Endothelial cell of umbilical vein (primary cell): ENCODE data around the gene RTKN. TPM values are rescaled to one million over a fixed set of nuclear protein-coding genes. Genes with fewer than 3 reads are reported as not detected.
A peak's percentile ranks its signal among the peaks of the same experiment; 100 is the strongest.

Source experiments
- BruUV-seq: library from RNA; stranded (reverse); fragments of 400-500 nt; replicated peaks from 2 replicates; lab custom pipeline; 2021; lab: Mats Ljungman, UMichigan
- CTCF ChIA-PET: fragments of 300-600, 350-600 bp; sonication (Branson Sonifier 250); formaldehyde crosslinking; loops from one replicate; lab custom pipeline; 2021; ENCODE audit warnings: antibody characterized with exemption, inconsistent platforms; lab: Charles Lee
- POLR2A ChIA-PET: fragments of 300-600, 350-600 bp; sonication (Branson Sonifier 250); formaldehyde crosslinking; loops from one replicate; lab custom pipeline; 2021; ENCODE audit warnings: antibody characterized with exemption, inconsistent platforms; lab: Charles Lee
- DNase-seq: peaks from one replicate; pipeline ENCODE4 v3.0.0-alpha.2; 2011; ENCODE audit warnings: low read depth, low spot score
- FAIRE-seq: peaks from 2 replicates; lab custom pipeline; 2011; peaks lifted over from hg19 to GRCh38; lab: Jason Lieb, UNC
- H2AFZ ChIP-seq: 2 replicates; pipeline ENCODE4 v1.6.0; 2012; ENCODE audit warnings: low read depth, low read length, control low read depth, inconsistent platforms
- H3K27ac ChIP-seq: 2 replicates; pipeline ENCODE4 v1.5.1; 2011; ENCODE audit warnings: low read depth, mild to moderate bottlenecking, control low read depth, low read length, moderate library complexity; ENCODE audit not compliant: insufficient read depth
- H3K27me3 ChIP-seq, 2 experiments: 2 replicates each; pipeline versions ENCODE4 v1.6.0 to v1.6.1; 2011; ENCODE audit warnings: low read length in 2 of 2, mixed read lengths in 1 of 2; ENCODE audit not compliant: control insufficient read depth in 2 of 2, insufficient read depth in 2 of 2
- H3K36me3 ChIP-seq, 2 experiments: 2 replicates in 1 of 2; 3 replicates in 1 of 2; pipeline ENCODE4 v1.5.1; 2011; ENCODE audit warnings: low read length in 2 of 2, mild to moderate bottlenecking in 1 of 2, moderate library complexity in 1 of 2; ENCODE audit not compliant: control insufficient read depth in 2 of 2, insufficient read depth in 2 of 2; ENCODE audit errors: extremely low read depth in 1 of 2
- H3K4me1 ChIP-seq: 3 replicates; pipeline ENCODE4 v1.5.1; 2011; ENCODE audit warnings: mild to moderate bottlenecking, low read length; ENCODE audit not compliant: control insufficient read depth, insufficient read depth; ENCODE audit errors: extremely low read depth
- H3K4me2 ChIP-seq: 2 replicates; pipeline ENCODE4 v1.6.1; 2011; ENCODE audit warnings: low read length, control low read depth, mixed read lengths; ENCODE audit not compliant: insufficient read depth
- H3K4me3 ChIP-seq, 3 experiments: fragments of 200-600 bp in 1 of 3; sonication (generic), shearing (Covaris generic) in 1 of 3; replicated peaks in 1 of 3; 2 replicates each; pipeline ENCODE4 v1.5.1; 2011 to 2016; ENCODE audit warnings: control low read depth in 3 of 3, low read length in 3 of 3, mild to moderate bottlenecking in 2 of 3, inconsistent platforms in 1 of 3, low read depth in 1 of 3, moderate library complexity in 1 of 3; ENCODE audit not compliant: insufficient read depth in 1 of 3
- H3K79me2 ChIP-seq: 2 replicates; pipeline ENCODE4 v1.6.0; 2012; ENCODE audit warnings: low read length, inconsistent platforms; ENCODE audit not compliant: control insufficient read depth, insufficient read depth
- H3K9ac ChIP-seq: replicated peaks from 2 replicates; pipeline ENCODE3; 2011; ENCODE audit warnings: low read length, control low read depth; ENCODE audit not compliant: insufficient read depth; ENCODE audit errors: extremely low read depth
- H3K9me1 ChIP-seq: replicated peaks from 3 replicates; pipeline ENCODE4 v1.6.0; 2011; ENCODE audit warnings: mild to moderate bottlenecking, low read length; ENCODE audit not compliant: control insufficient read depth, insufficient read depth; ENCODE audit errors: extremely low read depth
- H3K9me3 ChIP-seq: replicated peaks from 2 replicates; pipeline ENCODE4 v1.5.1; 2012; ENCODE audit warnings: low read length, inconsistent platforms; ENCODE audit not compliant: control insufficient read depth, insufficient read depth
- H4K20me1 ChIP-seq: replicated peaks from 2 replicates; pipeline ENCODE3; 2011; ENCODE audit warnings: mild to moderate bottlenecking, low read length; ENCODE audit not compliant: control insufficient read depth, insufficient read depth; ENCODE audit errors: extremely low read depth
- EZH2 ChIP-seq: IDR thresholded peaks from 2 replicates; pipeline ENCODE4 v1.6.1; 2012; ENCODE audit warnings: borderline replicate concordance, low read depth, mild to moderate bottlenecking, moderate library complexity, low read length, inconsistent platforms; ENCODE audit not compliant: severe bottlenecking
- FOS ChIP-seq: IDR thresholded peaks from 2 replicates; pipeline ENCODE4 v1.6.1; 2011; ENCODE audit warnings: mild to moderate bottlenecking, low read length, moderate library complexity, borderline replicate concordance; ENCODE audit not compliant: insufficient read depth
- GATA2 ChIP-seq: IDR thresholded peaks from 2 replicates; pipeline ENCODE4 v1.7.0; 2011; ENCODE audit warnings: low read depth, mild to moderate bottlenecking, moderate library complexity, mixed read lengths, low read length; ENCODE audit not compliant: insufficient read length, insufficient read depth
- JUN ChIP-seq: IDR thresholded peaks from 2 replicates; pipeline ENCODE4 v1.6.1; 2011; ENCODE audit warnings: borderline replicate concordance, low read depth; ENCODE audit not compliant: insufficient read length, insufficient read depth
- MYC ChIP-seq: IDR thresholded peaks from one replicate; pipeline ENCODE4 v1.6.1; 2011; ENCODE audit warnings: mild to moderate bottlenecking, low read depth, low read length
- POLR2A ChIP-seq: IDR thresholded peaks from 2 replicates; pipeline ENCODE4 v1.6.1; 2012; ENCODE audit warnings: low read depth, mild to moderate bottlenecking, control low read depth, low read length
- POLR2AphosphoS5 ChIP-seq: IDR thresholded peaks from 2 replicates; pipeline ENCODE4 v1.6.1; 2012; ENCODE audit warnings: low read depth, mild to moderate bottlenecking, control low read depth, low read length, moderate library complexity; ENCODE audit not compliant: insufficient read depth
- dilution Hi-C: fragments of 300-500 bp; cut with MboI; formaldehyde crosslinking; loops from one replicate; pipeline ENCODE4 v1.15.0; 2019; ENCODE audit warnings: low sequenced_read_pairs; ENCODE audit not compliant: extremely low pct_ligation_motif_present
- intact Hi-C: fragments of 100-400 bp; cut with micrococcal nuclease; formaldehyde crosslinking; loops from one replicate; pipeline ENCODE4 v1.10.0; 2022
- polyA plus RNA-seq, 4 experiments: library from polyadenylated mRNA; depleted of rRNA in 3 of 4; stranded (reverse) in 3 of 4; unstranded in 1 of 4; fragments of >200 nt; gene quantifications; 2 replicates each; pipeline versions ENCODE4 v1.2.1 to v1.2.3, GENCODE V29; 2011 to 2012; ENCODE audit warnings: missing spikeins in 1 of 4
- total RNA-seq: library from RNA; stranded (reverse); gene quantifications from 2 replicates; pipeline ENCODE4 v1.2.3, GENCODE V29; 2021
- TF ChIP-seq, protein P1 (sequence below), 2 donors: IDR thresholded peaks; 1 replicate in 1 of 2; 2 replicates in 1 of 2; pipeline ENCODE4 v1.5.1; 2011; ENCODE audit warnings: low read length in 2 of 2, mild to moderate bottlenecking in 2 of 2, moderate library complexity in 2 of 2, control low read depth in 1 of 2, inconsistent platforms in 1 of 2, low read depth in 1 of 2; ENCODE audit not compliant: insufficient read depth in 1 of 2; ENCODE audit errors: extremely low read depth in 1 of 2
- TF ChIP-seq, protein P2 (sequence below): IDR thresholded peaks from 2 replicates; pipeline ENCODE4 v1.6.1; 2011; ENCODE audit not compliant: insufficient read depth, insufficient read length

The RTKN gene
- total and polyA plus RNA-seq, 2 donors (not counting 3 experiments of a cell fraction or from before 2014, with no cell fraction given): 20.0 to 20.7 TPM

- FAIRE-seq (peak; percentile 4), DNase-seq (peak; percentile 41)
- no TSS peak for BruUV-seq
- ChIA-PET POLR2A (no interaction called here), CTCF (interaction anchor here (1.0 to 3.0 kb wide), 5 partner anchors 8 to 573 kb away, joined by 3 to 22 read pairs (median 3); no protein-coding TSS in a partner anchor)
- no peak overlapping the region for H3K4me2 ChIP-seq
- H2AFZ ChIP-seq: no peak overlapping the region
- TF ChIP-seq FOS: no peak
- TF ChIP-seq, protein P1, sequence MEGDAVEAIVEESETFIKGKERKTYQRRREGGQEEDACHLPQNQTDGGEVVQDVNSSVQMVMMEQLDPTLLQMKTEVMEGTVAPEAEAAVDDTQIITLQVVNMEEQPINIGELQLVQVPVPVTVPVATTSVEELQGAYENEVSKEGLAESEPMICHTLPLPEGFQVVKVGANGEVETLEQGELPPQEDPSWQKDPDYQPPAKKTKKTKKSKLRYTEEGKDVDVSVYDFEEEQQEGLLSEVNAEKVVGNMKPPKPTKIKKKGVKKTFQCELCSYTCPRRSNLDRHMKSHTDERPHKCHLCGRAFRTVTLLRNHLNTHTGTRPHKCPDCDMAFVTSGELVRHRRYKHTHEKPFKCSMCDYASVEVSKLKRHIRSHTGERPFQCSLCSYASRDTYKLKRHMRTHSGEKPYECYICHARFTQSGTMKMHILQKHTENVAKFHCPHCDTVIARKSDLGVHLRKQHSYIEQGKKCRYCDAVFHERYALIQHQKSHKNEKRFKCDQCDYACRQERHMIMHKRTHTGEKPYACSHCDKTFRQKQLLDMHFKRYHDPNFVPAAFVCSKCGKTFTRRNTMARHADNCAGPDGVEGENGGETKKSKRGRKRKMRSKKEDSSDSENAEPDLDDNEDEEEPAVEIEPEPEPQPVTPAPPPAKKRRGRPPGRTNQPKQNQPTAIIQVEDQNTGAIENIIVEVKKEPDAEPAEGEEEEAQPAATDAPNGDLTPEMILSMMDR (IDR thresholded peaks at IDR 0.05; ENCODE audit: extremely low read depth in 1 of 2, insufficient read depth in 1 of 2, low read depth in 1 of 2, low read length in 2 of 2): peak; percentile 42 to 53
- H4K20me1 ChIP-seq: no peaks in the 10 kb centered on the region
- H3K4me1 ChIP-seq: no peaks in the 10 kb centered on the region
- H3K4me3 ChIP-seq: no peak overlapping the region
- peaks cover 0 to 2% of the 10 kb centered on the region in 2 experiments for H3K27me3 ChIP-seq
- no peaks in the 10 kb centered on the region for H3K79me2 ChIP-seq
- intact Hi-C loops (loop anchor here (1.0 to 10.0 kb wide), 3 partner anchors 16 to 575 kb away; partner anchors contain the start of gene STAMBP), dilution Hi-C loops (no loop called here)
- no peak overlapping the region for H3K27ac ChIP-seq
- H3K36me3 ChIP-seq: no peaks in the 10 kb centered on the region
- H3K9me1 ChIP-seq: no peaks in the 10 kb centered on the region
- no peaks in the 10 kb centered on the region for H3K9me3 ChIP-seq
- no peak overlapping the region for H3K9ac ChIP-seq
Measured at GRCh38 chr2:74399785-74400184, 42.0 kb downstream of the RTKN start.

GRCh38 chr2:74396149-74396548 is 45.6 kb downstream of the RTKN start:
- Histone ChIP-seq H3K4me3 (no peak overlapping the region), H3K27me3 (no peaks in the 10 kb centered on the region), H3K36me3 (no peaks in the 10 kb centered on the region), H3K4me1 (no peaks in the 10 kb centered on the region), H3K27ac (no peak overlapping the region), H2AFZ (no peak overlapping the region), H3K9me3 (no peaks in the 10 kb centered on the region), H3K79me2 (peaks cover 3% of the 10 kb centered on the region), H3K9me1 (no peaks in the 10 kb centered on the region), H4K20me1 (no peaks in the 10 kb centered on the region), H3K4me2 (no peak overlapping the region), H3K9ac (no peak overlapping the region)
- BruUV-seq: no TSS peak
- intact Hi-C loops: loop anchor here (10.0 kb wide), 1 partner anchor 571 kb away; the partner anchor contains the start of gene STAMBP
- TF ChIP-seq EZH2 (no peak), MYC (no peak), POLR2A (no peak), GATA2 (no peak), POLR2AphosphoS5 (no peak), FOS (no peak), JUN (no peak)
- TF ChIP-seq, protein P1 (IDR thresholded peaks at IDR 0.05; ENCODE audit: extremely low read depth in 1 of 2, insufficient read depth in 1 of 2, low read depth in 1 of 2, low read length in 2 of 2): no peak
- TF ChIP-seq, protein P2, sequence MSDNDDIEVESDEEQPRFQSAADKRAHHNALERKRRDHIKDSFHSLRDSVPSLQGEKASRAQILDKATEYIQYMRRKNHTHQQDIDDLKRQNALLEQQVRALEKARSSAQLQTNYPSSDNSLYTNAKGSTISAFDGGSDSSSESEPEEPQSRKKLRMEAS: no peak
- no peak for FAIRE-seq
- dilution Hi-C loops: no loop called here
- POLR2A ChIA-PET: interaction anchor here (0.6 kb wide), 1 partner anchor 247 kb away, joined by 4 read pairs; no protein-coding TSS in a partner anchor
- DNase-seq: no peak
- CTCF ChIA-PET: no interaction called here
